NCI-H1105 (cell line): ENCODE results near the gene MSI2.
"Not testable (repeated sequence)": the region's sequence is repeated elsewhere in the genome, so short reads cannot be mapped to it uniquely, and the experiment has no call there.

Source experiments
- DNase-seq: peaks from one replicate; lab custom pipeline; 2025; lab: John Stamatoyannopoulos, UW

MSI2 gene

DNA sequence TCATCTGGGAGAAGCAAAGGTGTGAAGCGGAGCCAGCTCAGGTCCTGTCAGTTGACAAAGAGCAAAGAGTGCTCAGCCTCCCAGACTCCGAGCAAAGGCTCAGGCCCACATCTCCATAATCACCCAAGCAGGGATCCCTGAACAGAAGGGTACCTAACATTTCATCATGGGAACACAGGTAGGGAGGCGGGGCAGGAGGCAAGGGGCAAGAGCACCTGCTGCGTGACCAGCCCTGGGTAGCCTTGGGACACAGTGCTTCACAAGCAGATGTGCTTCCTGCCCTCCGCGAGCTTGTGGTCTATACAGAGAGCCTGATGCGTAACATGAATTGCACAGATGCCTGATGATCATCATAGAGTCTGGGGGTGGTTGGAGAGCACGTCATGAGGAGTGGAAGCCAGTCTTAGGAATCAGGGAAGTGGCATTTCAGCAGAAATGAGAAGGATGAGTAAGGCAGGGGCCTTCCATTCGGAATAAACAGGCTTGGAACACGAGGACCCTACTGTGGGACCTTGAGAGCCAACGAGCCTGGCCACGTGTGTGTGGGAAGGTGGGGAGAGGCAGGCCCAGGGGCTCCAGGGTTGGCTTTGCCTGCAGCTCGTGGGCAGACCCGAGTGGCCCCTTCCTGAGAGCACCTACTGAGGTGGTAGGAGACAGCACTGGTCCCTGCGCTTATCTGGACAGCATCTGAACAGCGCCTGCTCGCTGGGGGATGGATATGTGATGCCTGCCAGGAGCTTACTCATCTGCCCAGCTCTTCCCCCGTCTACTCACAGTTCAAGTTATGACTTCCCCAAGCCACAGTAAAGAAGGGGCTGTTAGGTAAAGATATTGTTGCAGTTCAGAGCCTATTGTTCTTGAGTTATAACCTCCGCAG lies 363.0 kb downstream of the MSI2 start:
- no peak for DNase-seq

- DNase-seq = no peak
Observed at GRCh38 chr17:57620576-57620975, 364.3 kb downstream of the MSI2 start.

DNA sequence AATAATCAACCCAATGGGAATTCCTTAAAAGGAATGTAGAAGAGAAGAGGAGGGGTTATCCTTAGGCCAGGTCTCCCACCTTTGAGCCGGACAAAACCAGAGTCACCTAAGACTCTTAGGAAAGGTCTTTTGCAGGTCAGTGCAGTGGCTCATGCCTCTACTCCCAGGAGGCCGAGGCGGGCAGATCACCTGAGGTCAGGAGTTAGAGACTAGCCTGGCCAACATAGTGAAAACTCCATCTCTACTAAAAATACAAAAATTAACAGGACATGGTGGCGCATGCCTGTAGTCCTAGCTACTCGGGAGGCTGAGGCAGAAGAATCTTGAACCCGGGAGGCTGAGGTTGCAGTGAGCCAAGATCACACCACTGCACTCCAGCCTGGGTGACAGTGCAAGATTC lies 365.5 kb downstream of the MSI2 start:
- not testable (repeated sequence) for DNase-seq

- no peak for DNase-seq
Observed at GRCh38 chr17:57622306-57622682, 366.0 kb downstream of the MSI2 start.

DNA sequence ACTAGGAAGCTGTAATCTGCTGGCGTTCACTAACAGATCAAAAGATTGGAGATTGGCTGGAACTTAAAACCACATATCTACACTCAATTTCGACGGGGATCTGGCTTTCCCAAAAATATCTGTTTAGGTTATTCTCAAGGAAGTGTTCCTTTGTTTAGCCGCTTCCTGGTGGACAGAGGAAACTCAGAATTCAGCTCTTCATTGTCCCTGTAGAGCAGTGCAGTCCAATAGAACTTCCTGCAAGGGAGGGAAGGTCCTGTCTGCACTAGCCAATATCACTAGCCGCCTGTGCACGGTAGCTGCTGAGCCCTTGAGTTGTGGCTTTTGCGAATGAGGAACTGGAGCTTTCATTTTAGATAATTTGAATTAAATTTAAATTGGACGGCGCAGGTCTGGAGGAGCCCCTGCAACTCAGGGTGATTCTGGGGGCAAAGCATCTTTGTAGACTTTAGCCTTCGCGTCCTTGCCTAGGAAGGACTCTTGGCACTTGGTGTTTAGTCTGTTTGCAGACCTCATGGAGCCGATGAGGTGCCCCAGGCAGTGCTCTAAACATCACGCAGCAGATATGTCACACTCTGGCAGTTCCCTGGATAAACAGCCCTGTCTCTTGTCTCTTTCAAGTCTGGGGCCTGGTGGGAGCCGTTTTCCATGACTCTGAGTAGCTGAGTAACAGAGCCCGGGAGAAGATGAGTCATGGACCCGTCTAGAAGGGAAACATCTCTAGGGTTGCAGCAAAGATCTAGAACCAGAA lies 366.5 kb downstream of the MSI2 start:
- DNase-seq = no peak

DNA sequence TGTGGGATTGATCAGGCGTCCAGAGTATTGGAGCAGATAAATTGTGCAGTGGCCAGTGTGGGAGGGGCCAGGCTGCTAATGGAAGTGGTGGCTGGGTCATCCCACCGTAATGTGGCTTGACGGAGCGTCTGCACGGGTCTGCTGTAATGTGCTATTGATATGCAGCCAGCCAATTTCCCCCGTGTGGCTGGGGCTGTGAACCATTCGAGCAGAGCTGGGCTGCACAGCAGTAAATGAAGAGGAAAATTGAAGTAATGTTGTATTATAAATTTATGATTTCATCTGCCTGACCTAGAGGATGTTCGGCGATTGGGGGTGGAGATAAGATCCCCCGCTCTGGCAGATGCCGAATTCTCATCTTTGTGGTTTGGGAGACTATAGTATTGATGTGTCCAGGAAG lies 367.3 kb downstream of the MSI2 start:
- no peak for DNase-seq

GRCh38 chr17:57624386-57624785 lies 368.1 kb downstream of the MSI2 start:
- DNase-seq = no peak

GRCh38 chr17:57625511-57625910 lies 369.2 kb downstream of the MSI2 start:
- no peak for DNase-seq

- no peak for DNase-seq
Observed at GRCh38 chr17:57625957-57626356, 369.6 kb downstream of the MSI2 start.

GRCh38 chr17:57626520-57627210 lies 370.3 kb downstream of the MSI2 start:
- no peak for DNase-seq

DNA sequence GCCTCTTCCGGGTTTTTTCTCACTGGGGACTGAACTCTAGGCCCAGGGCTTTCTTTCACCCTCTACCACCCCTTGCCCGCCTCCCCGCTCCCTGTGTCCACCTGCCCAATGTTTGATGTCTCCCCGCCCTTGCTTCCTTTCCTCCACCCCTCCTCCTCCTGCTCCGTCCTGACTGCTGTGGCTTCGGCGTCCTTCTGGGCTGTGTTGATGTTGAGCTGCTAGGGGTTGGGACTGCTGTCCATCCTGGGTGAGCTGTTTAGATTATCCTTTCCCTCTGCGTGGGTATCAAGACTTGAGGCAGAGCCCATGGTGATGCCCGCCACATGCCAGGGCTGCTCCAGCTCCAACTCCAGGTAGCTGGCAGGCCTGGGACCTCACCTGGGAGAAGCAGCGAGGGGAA lies 371.3 kb downstream of the MSI2 start:
- no peak for DNase-seq

- DNase-seq = no peak
Observed at GRCh38 chr17:57628421-57628820, 372.1 kb downstream of the MSI2 start.

GRCh38 chr17:57629470-57629869 lies 373.1 kb downstream of the MSI2 start:
- DNase-seq = no peak

DNA sequence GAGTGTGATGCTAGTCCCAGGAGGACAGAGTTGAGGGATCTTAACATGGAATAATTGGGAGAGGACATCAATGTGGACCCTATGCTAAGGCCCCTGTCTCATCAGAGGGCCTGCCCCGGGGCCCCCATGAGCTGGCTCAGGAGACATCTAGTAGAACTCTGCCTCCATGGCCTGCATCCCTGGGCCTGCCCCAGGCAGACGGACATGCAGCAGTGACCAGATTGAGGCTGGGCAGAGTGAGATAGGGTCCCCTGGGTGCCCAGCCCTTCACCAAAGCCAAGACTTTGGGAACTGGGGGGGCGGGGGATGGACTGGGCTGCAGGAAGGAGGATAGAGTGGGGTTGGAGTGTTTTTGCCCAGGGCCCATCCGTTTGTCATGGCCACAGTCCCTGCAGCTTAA lies 373.6 kb downstream of the MSI2 start:
- DNase-seq = no peak

DNA sequence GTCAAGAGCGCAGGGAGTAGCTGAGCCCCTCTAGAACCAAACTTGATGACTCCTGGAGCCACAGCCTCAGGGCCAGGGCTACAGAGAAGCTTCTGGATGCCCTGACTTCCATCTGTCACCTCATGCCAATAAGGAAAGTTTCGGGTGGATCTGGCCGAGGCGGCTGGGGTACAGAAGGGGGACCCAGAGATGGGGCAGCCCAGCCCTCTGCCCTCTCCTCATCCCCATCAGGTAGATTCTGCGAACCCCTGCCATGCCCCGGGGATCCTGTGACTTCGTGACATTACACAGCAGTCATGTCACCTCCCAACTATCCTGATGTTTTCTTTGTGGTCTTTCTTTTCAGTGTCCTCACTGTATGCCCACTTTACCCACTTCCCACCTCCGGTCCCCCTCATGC lies 374.4 kb downstream of the MSI2 start:
- no peak for DNase-seq

DNA sequence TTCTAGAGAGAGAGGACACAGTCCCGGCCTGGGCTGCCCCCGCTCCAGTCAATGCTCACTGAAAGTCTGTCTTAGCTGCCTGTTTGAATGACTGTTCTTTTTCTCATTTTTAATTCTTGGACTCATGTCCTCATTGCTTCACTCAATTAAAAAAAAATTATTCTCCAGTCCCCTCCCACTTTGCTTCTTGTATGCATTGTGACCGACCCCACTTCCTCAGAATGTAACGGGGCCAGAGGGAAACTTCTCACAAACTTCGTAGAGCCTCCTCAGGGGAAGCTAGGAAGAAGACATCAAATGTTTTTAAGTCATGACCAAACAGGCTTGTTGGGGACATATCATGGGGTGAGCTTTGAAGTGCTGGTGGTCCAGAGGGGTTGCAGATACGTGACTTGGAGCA lies 375.5 kb downstream of the MSI2 start:
- DNase-seq = no peak

- DNase-seq = no peak
Observed at GRCh38 chr17:57632294-57632693, 376.0 kb downstream of the MSI2 start.

DNA sequence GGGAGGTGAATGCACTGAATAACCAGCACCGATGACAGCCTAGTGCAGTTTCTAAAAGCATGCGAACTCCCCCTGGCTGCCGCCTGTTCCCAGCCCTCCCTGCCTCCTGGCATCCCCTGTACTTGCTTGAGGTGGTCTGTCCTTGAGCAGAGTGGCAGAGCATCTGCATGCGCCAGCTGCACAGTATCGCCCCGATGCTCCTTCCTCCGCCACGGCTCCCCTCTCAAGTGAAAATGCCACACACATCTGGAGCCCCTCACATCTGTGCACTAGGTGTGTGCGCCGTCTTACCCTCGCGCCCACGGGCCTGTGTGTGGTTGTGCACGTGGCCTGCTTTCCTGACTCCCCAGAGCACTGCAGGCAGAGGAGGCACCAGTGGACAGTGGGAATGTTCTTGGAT lies 376.9 kb downstream of the MSI2 start:
- no peak for DNase-seq

GRCh38 chr17:57634713-57635465 lies 378.6 kb downstream of the MSI2 start:
- DNase-seq = no peak

- DNase-seq = no peak
Observed at GRCh38 chr17:57636274-57636673, 380.0 kb downstream of the MSI2 start.

- no peak for DNase-seq
Observed at GRCh38 chr17:57636985-57637665, 380.8 kb downstream of the MSI2 start.

DNA sequence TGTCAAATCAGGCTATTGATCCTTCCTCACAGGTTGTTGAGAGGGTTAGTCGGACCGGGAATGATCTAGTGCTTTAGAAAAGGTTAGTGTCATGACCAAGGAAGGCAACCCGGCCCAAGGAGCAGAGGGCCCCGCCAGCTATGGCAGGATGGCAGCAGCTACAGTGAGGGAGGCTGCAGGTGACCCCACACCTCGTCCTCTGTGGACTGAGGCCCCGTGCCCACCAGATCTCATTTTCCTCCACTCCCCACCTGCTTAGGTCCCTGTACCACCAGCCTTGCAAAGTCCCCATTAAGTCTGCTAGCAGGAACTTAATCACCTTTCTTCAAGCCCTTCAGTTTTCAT lies 381.3 kb downstream of the MSI2 start:
- DNase-seq = no peak
